Hepatocyte (in vitro differentiated cells): ENCODE data around the gene IFNL4.

ENCODE experiments used
- CTCF ChIP-seq: fragments of 200-600 bp; sonication (generic); IDR thresholded peaks from 2 replicates; pipeline ENCODE4 v1.5.1; 2016; ENCODE audit warnings: antibody characterized with exemption, mild to moderate bottlenecking; ENCODE audit not compliant: poor library complexity
- EZH2 ChIP-seq: fragments of 200-600 bp; sonication (generic); IDR thresholded peaks from 2 replicates; pipeline ENCODE4 v1.6.1; 2016; ENCODE audit warnings: antibody characterized with exemption, mild to moderate bottlenecking, borderline replicate concordance
- EZH2phosphoT487 ChIP-seq: fragments of 200-600 bp; sonication (generic); IDR thresholded peaks from one replicate; pipeline ENCODE4 v1.6.1; 2018; ENCODE audit warnings: antibody characterized with exemption, mild to moderate bottlenecking, low read depth, moderate library complexity; ENCODE audit not compliant: unreplicated experiment, severe bottlenecking

GRCh38 chr19:39202998-39203355 is 45.7 kb downstream of the IFNL4 start:
- TF ChIP-seq CTCF (no peak), EZH2 (no peak), EZH2phosphoT487 (no peak)
